Cardiac muscle cell (in vitro differentiated cells and primary cell): ENCODE data around the gene CCDC178. TPM values are rescaled to one million over a fixed set of nuclear protein-coding genes. Genes with fewer than 3 reads are reported as not detected.
A peak's percentile ranks its signal among the peaks of the same experiment; 100 is the strongest.

ENCODE experiments used
- DNase-seq, 2 donors: peaks; one replicate each; pipeline versions ENCODE4 v3.0.0 to v3.0.0-alpha.2; 2010 to 2017; ENCODE audit warnings: low read depth in 1 of 2, low spot score in 1 of 2
- H3K27ac ChIP-seq: fragments of 200-600 bp; sonication (generic); 2 replicates; pipeline ENCODE4 v1.5.1; 2016
- H3K27me3 ChIP-seq: fragments of 200-600 bp; sonication (generic); 2 replicates; pipeline ENCODE4 v1.6.0; 2016; ENCODE audit warnings: control low read depth
- H3K36me3 ChIP-seq: fragments of 200-600 bp; sonication (generic); 2 replicates; pipeline ENCODE4 v1.5.1; 2016; ENCODE audit warnings: control low read depth
- H3K4me1 ChIP-seq: fragments of 200-600 bp; sonication (generic); 2 replicates; pipeline ENCODE4 v1.8.1; 2017; ENCODE audit warnings: low read depth, mild to moderate bottlenecking, mixed run types
- H3K4me3 ChIP-seq: fragments of 200-600 bp; sonication (generic); 2 replicates; pipeline ENCODE4 v1.5.1; 2016; ENCODE audit warnings: mild to moderate bottlenecking
- H3K9me3 ChIP-seq: fragments of 200-600 bp; sonication (generic); 2 replicates; pipeline ENCODE4 v1.5.1; 2017; ENCODE audit warnings: low read depth, mild to moderate bottlenecking, control low read depth
- polyA plus RNA-seq: library from polyadenylated mRNA; unstranded; fragments of >200 nt; fragmentation: Nextera tagmentation; extraction: Ambion mirVana; gene quantifications from 2 replicates; pipeline ENCODE4 v1.2.1, GENCODE V29; 2016
- total RNA-seq: library from RNA; depleted of rRNA; stranded (reverse); fragments of >200 nt; gene quantifications from 2 replicates; pipeline ENCODE4 v1.2.3, GENCODE V29; 2016
- TF ChIP-seq, protein P1 (sequence below): IDR thresholded peaks from 2 replicates; pipeline ENCODE4 v1.5.1; 2012; ENCODE audit warnings: low read depth, mild to moderate bottlenecking, low read length

The CCDC178 gene
- total and polyA plus RNA-seq, 2 experiments from 2014 or later, result 0.82 TPM; not detected in 1

DNA sequence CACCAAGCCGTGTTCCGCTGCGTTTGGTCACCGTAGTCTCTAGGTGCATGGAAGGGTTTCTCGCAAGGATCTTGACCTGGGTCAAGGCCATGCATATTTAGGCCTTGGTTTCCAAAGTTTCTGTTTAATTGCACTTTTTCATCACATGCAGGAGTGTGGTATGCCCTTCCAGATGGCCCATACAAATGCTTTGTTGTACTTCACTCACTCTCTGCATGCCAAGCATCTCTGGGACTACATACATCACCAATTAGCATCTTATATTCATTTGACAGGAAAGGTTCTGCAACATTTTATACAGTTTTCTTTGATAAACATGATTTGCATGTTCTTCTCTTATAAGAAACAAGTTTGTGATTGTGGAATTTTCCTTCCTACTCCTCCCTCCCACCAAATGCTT is 534.9 kb downstream of the CCDC178 start:
- Histone ChIP-seq H3K4me3 (no peak overlapping the region), H3K4me1 (no peaks in the 10 kb centered on the region), H3K36me3 (no peaks in the 10 kb centered on the region), H3K27ac (no peak overlapping the region), H3K9me3 (no peaks in the 10 kb centered on the region), H3K27me3 (no peaks in the 10 kb centered on the region)
- no peak for DNase-seq
- TF ChIP-seq, protein P1, sequence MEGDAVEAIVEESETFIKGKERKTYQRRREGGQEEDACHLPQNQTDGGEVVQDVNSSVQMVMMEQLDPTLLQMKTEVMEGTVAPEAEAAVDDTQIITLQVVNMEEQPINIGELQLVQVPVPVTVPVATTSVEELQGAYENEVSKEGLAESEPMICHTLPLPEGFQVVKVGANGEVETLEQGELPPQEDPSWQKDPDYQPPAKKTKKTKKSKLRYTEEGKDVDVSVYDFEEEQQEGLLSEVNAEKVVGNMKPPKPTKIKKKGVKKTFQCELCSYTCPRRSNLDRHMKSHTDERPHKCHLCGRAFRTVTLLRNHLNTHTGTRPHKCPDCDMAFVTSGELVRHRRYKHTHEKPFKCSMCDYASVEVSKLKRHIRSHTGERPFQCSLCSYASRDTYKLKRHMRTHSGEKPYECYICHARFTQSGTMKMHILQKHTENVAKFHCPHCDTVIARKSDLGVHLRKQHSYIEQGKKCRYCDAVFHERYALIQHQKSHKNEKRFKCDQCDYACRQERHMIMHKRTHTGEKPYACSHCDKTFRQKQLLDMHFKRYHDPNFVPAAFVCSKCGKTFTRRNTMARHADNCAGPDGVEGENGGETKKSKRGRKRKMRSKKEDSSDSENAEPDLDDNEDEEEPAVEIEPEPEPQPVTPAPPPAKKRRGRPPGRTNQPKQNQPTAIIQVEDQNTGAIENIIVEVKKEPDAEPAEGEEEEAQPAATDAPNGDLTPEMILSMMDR, result no peak

DNA sequence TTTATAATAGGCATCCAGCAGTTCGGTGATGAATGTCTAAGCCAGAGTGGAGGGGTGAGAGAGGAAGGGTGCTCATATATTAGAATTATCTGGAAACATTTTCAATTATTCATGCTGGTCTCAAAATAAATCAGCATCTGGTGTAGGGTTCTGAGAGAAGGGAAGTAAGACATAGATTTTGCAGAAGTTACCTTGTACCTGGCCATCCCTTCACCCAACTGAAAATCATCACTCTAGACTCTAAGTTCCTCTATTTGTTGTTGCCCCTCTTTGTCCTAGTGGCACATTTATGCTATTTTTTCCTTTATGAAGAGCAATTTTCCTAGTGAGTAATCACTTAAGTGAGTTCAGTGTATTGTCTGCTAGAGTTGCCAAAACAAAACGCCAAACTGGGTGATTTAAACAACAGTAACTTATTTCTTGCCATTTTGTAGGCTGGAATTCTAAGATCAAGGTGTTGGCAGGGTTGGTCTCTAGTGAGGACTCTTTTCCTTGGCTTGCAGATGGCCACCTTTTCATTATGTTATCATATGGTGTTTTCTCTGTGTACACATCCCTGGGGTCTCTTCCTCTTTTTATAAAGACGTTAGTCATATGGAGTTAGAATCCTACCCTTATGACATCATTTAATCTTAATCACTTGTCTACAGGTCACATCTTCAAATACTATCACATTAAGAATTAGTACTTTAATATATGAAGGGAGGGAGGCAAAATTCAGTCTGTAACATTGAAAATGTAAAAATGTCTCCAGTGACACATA is 537.8 kb downstream of the CCDC178 start:
- Histone ChIP-seq H3K4me1 (no peaks in the 10 kb centered on the region), H3K27ac (no peak overlapping the region), H3K9me3 (no peaks in the 10 kb centered on the region), H3K27me3 (no peaks in the 10 kb centered on the region), H3K36me3 (no peaks in the 10 kb centered on the region), H3K4me3 (no peak overlapping the region)
- TF ChIP-seq, protein P1, result no peak
- DNase-seq, result no peak

DNA sequence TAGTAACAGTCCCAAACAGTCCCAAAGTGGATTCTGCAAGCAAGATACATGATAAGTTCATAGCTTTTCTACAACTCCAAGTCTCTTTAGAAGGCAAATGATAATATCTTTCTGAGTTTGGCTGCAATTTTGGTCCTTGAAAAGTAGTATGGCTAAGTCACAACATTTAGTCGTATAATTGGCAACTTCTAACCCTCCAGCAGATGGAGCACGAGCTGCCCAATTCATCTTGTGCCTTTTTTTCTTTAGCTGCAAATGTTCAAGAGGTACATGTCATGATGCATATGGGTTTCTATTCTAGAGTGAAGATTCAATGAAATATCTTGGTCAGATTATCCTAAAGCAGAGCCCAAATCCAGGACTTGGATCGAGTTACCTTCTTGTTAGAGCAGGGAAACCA is 540.7 kb downstream of the CCDC178 start:
- H3K4me1 ChIP-seq, result no peaks in the 10 kb centered on the region
- no peak overlapping the region for H3K27ac ChIP-seq
- H3K27me3 ChIP-seq, result no peaks in the 10 kb centered on the region
- no peaks in the 10 kb centered on the region for H3K9me3 ChIP-seq
- H3K4me3 ChIP-seq, result no peak overlapping the region
- no peaks in the 10 kb centered on the region for H3K36me3 ChIP-seq
- TF ChIP-seq, protein P1, result no peak
- no peak for DNase-seq

DNA sequence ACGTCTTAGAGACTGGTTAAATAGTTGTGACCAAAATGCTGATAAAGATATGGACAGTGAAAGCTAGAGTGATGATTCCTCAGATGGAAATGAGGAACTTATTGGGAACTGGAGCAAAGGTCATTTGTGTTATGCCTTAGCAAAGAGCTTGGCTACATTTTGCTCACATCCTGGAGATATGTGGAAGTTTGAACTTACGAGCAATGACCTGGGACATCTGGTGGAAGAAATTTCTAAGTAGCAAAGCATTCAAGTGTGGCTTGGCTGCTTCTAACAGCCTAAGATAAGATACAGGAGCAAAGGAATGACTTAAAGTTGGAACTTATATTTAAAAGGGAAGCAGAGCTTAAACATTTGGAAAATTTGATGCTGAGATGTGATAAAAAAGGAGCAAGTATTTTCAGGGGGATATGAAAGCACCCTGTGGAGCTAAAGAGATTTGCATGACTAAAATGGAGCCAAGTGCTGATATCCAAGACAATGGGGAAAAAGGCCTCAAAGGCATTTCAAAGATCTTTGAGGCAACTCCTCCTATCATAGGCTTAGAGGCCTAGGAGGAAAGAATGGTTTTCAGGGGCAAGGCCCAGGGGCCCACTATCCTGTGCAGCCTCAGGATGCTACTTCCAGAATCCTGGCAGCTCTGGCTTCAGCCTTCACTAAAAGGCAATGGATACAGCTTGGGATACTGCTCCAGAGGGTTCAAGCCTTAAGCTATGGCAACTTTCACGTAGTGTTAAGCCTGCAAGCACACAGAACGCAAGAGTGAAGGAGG is 543.6 kb downstream of the CCDC178 start:
- no peaks in the 10 kb centered on the region for H3K27me3 ChIP-seq
- DNase-seq, result peak in 1 of 2 donors; percentile 2
- H3K4me1 ChIP-seq, result no peaks in the 10 kb centered on the region
- TF ChIP-seq, protein P1, result no peak
- no peaks in the 10 kb centered on the region for H3K36me3 ChIP-seq
- no peaks in the 10 kb centered on the region for H3K9me3 ChIP-seq
- H3K27ac ChIP-seq, result no peak overlapping the region
- H3K4me3 ChIP-seq, result no peak overlapping the region

DNA sequence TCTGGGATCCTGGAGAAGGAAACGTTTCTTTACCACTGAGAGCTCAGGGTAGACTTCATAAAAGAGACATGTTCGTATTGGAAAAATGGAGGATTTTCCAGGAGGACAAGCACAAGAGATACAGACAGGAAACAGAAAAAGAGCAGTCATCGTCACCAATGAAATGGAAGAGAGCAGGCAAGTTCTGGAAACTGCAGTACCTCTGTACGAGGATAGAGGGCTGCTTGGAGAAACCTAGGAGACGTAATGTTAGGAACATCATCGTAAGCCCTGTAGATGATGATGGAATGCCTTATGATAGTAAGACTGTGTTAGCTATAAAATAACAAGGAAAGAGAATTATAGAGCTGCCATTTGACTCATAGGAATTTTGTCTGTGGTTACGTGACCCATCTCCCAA is 546.6 kb downstream of the CCDC178 start:
- no peaks in the 10 kb centered on the region for H3K4me1 ChIP-seq
- TF ChIP-seq, protein P1, result no peak
- no peak overlapping the region for H3K4me3 ChIP-seq
- no peak for DNase-seq
- H3K9me3 ChIP-seq, result no peaks in the 10 kb centered on the region
- no peak overlapping the region for H3K27ac ChIP-seq
- no peaks in the 10 kb centered on the region for H3K36me3 ChIP-seq
- H3K27me3 ChIP-seq, result no peaks in the 10 kb centered on the region
